Activated B cell treated with CpG ODN at 0.5 μM for 24 hours (primary cell): ENCODE measurements around the gene GNS. TPM values are rescaled to one million over a fixed set of nuclear protein-coding genes. Genes with fewer than 3 reads are reported as not detected.

Source experiments
- ATAC-seq: fragments of 200-7000 bp; cut with Tn5 transposase; one replicate; pipeline ENCODE4 v1.10.0; 2021; ENCODE audit warnings: low read depth, mild to moderate bottlenecking, moderate library complexity
- CTCF ChIA-PET: fragments of 350-600 bp; sonication (Branson Sonifier 250); formaldehyde crosslinking; loops from one replicate; lab custom pipeline; 2021; ENCODE audit warnings: antibody characterized with exemption; lab: Charles Lee
- POLR2A ChIA-PET: fragments of 350-600 bp; sonication (Branson Sonifier 250); formaldehyde crosslinking; loops from one replicate; lab custom pipeline; 2021; ENCODE audit warnings: antibody characterized with exemption; lab: Charles Lee
- DNase-seq: peaks from one replicate; pipeline ENCODE4 v3.0.0; 2022
- H3K27ac Mint-ChIP-seq: one replicate; pipeline ENCODE4 v1.8.0; 2020; ENCODE audit warnings: mixed read lengths
- H3K27me3 Mint-ChIP-seq: one replicate; pipeline ENCODE4 v1.8.0; 2021; ENCODE audit warnings: mixed read lengths
- H3K36me3 Mint-ChIP-seq: one replicate; pipeline ENCODE4 v1.8.0; 2021; ENCODE audit warnings: low read depth, mixed read lengths
- H3K4me1 Mint-ChIP-seq: one replicate; pipeline ENCODE4 v1.8.0; 2021; ENCODE audit warnings: mixed read lengths
- H3K4me3 Mint-ChIP-seq: one replicate; pipeline ENCODE4 v1.8.0; 2020; ENCODE audit warnings: mild to moderate bottlenecking, mixed read lengths
- H3K9me3 Mint-ChIP-seq: one replicate; pipeline ENCODE4 v1.8.0; 2020; ENCODE audit warnings: mixed read lengths
- CTCF ChIP-seq: fragments of 200-600 bp; IDR thresholded peaks from one replicate; pipeline ENCODE4 v1.8.0; 2022; ENCODE audit warnings: antibody characterized with exemption, mild to moderate bottlenecking
- intact Hi-C: fragments of 100-400 bp; cut with micrococcal nuclease; formaldehyde crosslinking; loops from one replicate; pipeline ENCODE4 v1.15.1; 2024
- total RNA-seq: library from RNA; stranded (reverse); gene quantifications from 2 replicates; pipeline ENCODE4 v1.2.3, GENCODE V29; 2022

GNS gene
- total RNA-seq, 1 donor from 2014 or later, result 16.3 TPM

- no peak overlapping the region for H3K27ac Mint-ChIP-seq
- H3K4me1 Mint-ChIP-seq, result no peaks in the 10 kb centered on the region
- no peaks in the 10 kb centered on the region for H3K9me3 Mint-ChIP-seq
- H3K36me3 Mint-ChIP-seq, result no peaks in the 10 kb centered on the region
- DNase-seq (no peak), ATAC-seq (no peak)
- ChIA-PET CTCF (interaction anchor here (0.7 to 1.7 kb wide), 7 partner anchors 8 to 431 kb away, joined by 3 to 7 read pairs (median 3); no protein-coding TSS in a partner anchor), POLR2A (no interaction called here)
- intact Hi-C loops, result no loop called here
- TF ChIP-seq CTCF, result no peak
- no peak overlapping the region for H3K4me3 Mint-ChIP-seq
- H3K27me3 Mint-ChIP-seq, result peaks cover 28% of the 10 kb centered on the region
Measured at GRCh38 chr12:64801381-64801780, 42.2 kb upstream of the GNS start.

- DNase-seq (no peak), ATAC-seq (no peak)
- H3K9me3 Mint-ChIP-seq, result no peaks in the 10 kb centered on the region
- no peak for TF ChIP-seq CTCF
- H3K27me3 Mint-ChIP-seq, result peaks cover 25% of the 10 kb centered on the region
- ChIA-PET CTCF (interaction anchor here (1.0 to 1.7 kb wide), 3 partner anchors 13 to 251 kb away, joined by 3 to 7 read pairs (median 3); no protein-coding TSS in a partner anchor), POLR2A (no interaction called here)
- no peaks in the 10 kb centered on the region for H3K4me1 Mint-ChIP-seq
- no peak overlapping the region for H3K27ac Mint-ChIP-seq
- no peak overlapping the region for H3K4me3 Mint-ChIP-seq
- no peaks in the 10 kb centered on the region for H3K36me3 Mint-ChIP-seq
- intact Hi-C loops, result no loop called here
Measured at GRCh38 chr12:64800640-64801039, 41.4 kb upstream of the GNS start.

GRCh38 chr12:64798165-64798564, 39.0 kb upstream of the GNS start:
- ChIA-PET CTCF (no interaction called here), POLR2A (interaction anchor here (0.6 to 0.7 kb wide), 2 partner anchors 18 to 576 kb away, joined by 3 to 5 read pairs; partner anchors contain the start of gene KICS2)
- no peak for ATAC-seq
- no peaks in the 10 kb centered on the region for H3K36me3 Mint-ChIP-seq
- H3K4me1 Mint-ChIP-seq, result no peaks in the 10 kb centered on the region
- peaks cover 18% of the 10 kb centered on the region for H3K27me3 Mint-ChIP-seq
- intact Hi-C loops, result no loop called here
- H3K4me3 Mint-ChIP-seq, result no peak overlapping the region
- H3K27ac Mint-ChIP-seq, result no peak overlapping the region
- TF ChIP-seq CTCF, result no peak
- no peak for DNase-seq
- H3K9me3 Mint-ChIP-seq, result no peaks in the 10 kb centered on the region

GRCh38 chr12:64797156-64797555, 38.0 kb upstream of the GNS start:
- no peak for TF ChIP-seq CTCF
- H3K4me1 Mint-ChIP-seq, result no peaks in the 10 kb centered on the region
- intact Hi-C loops, result loop anchor here (2.0 kb wide), 1 partner anchor 248 kb away; no protein-coding TSS in a partner anchor
- ChIA-PET CTCF (interaction anchor here (1.1 to 1.6 kb wide), 5 partner anchors 14 to 436 kb away, joined by 3 to 6 read pairs (median 4); no protein-coding TSS in a partner anchor), POLR2A (interaction anchor here (0.6 kb wide), 1 partner anchor 21 kb away, joined by 4 read pairs; no protein-coding TSS in a partner anchor)
- peaks cover 17% of the 10 kb centered on the region for H3K27me3 Mint-ChIP-seq
- no peaks in the 10 kb centered on the region for H3K36me3 Mint-ChIP-seq
- H3K9me3 Mint-ChIP-seq, result no peaks in the 10 kb centered on the region
- ATAC-seq, result no peak
- H3K4me3 Mint-ChIP-seq, result no peak overlapping the region
- H3K27ac Mint-ChIP-seq, result no peak overlapping the region
- no peak for DNase-seq

GRCh38 chr12:64796205-64796845, 37.1 kb upstream of the GNS start:
- intact Hi-C loops, result loop anchor here (1.0 to 2.0 kb wide), 3 partner anchors 248 to 1311 kb away; no protein-coding TSS in a partner anchor
- Mint-ChIP-seq H3K27me3 (peaks cover 15% of the 10 kb centered on the region), H3K4me3 (no peak overlapping the region), H3K36me3 (no peaks in the 10 kb centered on the region), H3K9me3 (no peaks in the 10 kb centered on the region), H3K4me1 (no peaks in the 10 kb centered on the region), H3K27ac (no peak overlapping the region)
- peak; percentile 32 for TF ChIP-seq CTCF
- no peak for DNase-seq
- ChIA-PET POLR2A (interaction anchor here (0.6 kb wide), 1 partner anchor 15 kb away, joined by 3 read pairs; no protein-coding TSS in a partner anchor), CTCF (interaction anchor here (0.7 to 1.6 kb wide), 17 partner anchors 10 to 1004 kb away, joined by 3 to 6 read pairs (median 3); no protein-coding TSS in a partner anchor)
- ATAC-seq, result peak; percentile 88
